Hepatocyte (in vitro differentiated cells): ENCODE results near the gene DDX1. TPM values are rescaled to one million over a fixed set of nuclear protein-coding genes. Genes with fewer than 3 reads are reported as not detected.

Experiments
- DNase-seq: peaks from one replicate; pipeline ENCODE4 v3.0.0-alpha.2; 2016; ENCODE audit warnings: low spot score
- H2AFZ ChIP-seq: fragments of 200-600 bp; sonication (generic); 2 replicates; pipeline ENCODE4 v1.6.0; 2016; ENCODE audit warnings: antibody characterized with exemption, mild to moderate bottlenecking
- H3K27ac ChIP-seq: fragments of 200-600 bp; sonication (generic); 2 replicates; pipeline ENCODE4 v1.5.1; 2016; ENCODE audit warnings: mild to moderate bottlenecking
- H3K27me3 ChIP-seq: fragments of 200-600 bp; sonication (generic); 2 replicates; pipeline ENCODE4 v1.6.1; 2016
- H3K36me3 ChIP-seq: fragments of 200-600 bp; sonication (generic); replicated peaks from 2 replicates; pipeline ENCODE4 v1.5.1; 2016; ENCODE audit warnings: low read depth; ENCODE audit not compliant: insufficient read depth
- H3K4me1 ChIP-seq: fragments of 200-600 bp; sonication (generic); 2 replicates; pipeline ENCODE4 v1.5.1; 2016; ENCODE audit warnings: mild to moderate bottlenecking, moderate library complexity; ENCODE audit not compliant: insufficient read depth
- H3K4me2 ChIP-seq: fragments of 200-600 bp; sonication (generic); 2 replicates; pipeline ENCODE4 v1.6.0; 2016
- H3K4me3 ChIP-seq: fragments of 200-600 bp; sonication (generic); 2 replicates; pipeline ENCODE4 v1.5.1; 2016; ENCODE audit warnings: mild to moderate bottlenecking
- H3K79me2 ChIP-seq: fragments of 200-600 bp; sonication (generic); 2 replicates; pipeline ENCODE4 v1.6.0; 2017; ENCODE audit warnings: mild to moderate bottlenecking
- H3K9me2 ChIP-seq: fragments of 200-600 bp; sonication (generic); replicated peaks from 2 replicates; pipeline ENCODE4 v1.6.0; 2017; ENCODE audit warnings: mild to moderate bottlenecking; ENCODE audit not compliant: insufficient read depth
- H3K9me3 ChIP-seq: fragments of 200-600 bp; sonication (generic); 2 replicates; pipeline ENCODE4 v1.5.1; 2016; ENCODE audit warnings: low read depth, mild to moderate bottlenecking
- H4K20me1 ChIP-seq: fragments of 200-600 bp; sonication (generic); 2 replicates; pipeline ENCODE4 v1.6.0; 2016; ENCODE audit warnings: mild to moderate bottlenecking; ENCODE audit not compliant: insufficient read depth, poor library complexity, severe bottlenecking
- EZH2 ChIP-seq: fragments of 200-600 bp; sonication (generic); IDR thresholded peaks from 2 replicates; pipeline ENCODE4 v1.6.1; 2016; ENCODE audit warnings: antibody characterized with exemption, mild to moderate bottlenecking, borderline replicate concordance
- EZH2phosphoT487 ChIP-seq: fragments of 200-600 bp; sonication (generic); IDR thresholded peaks from one replicate; pipeline ENCODE4 v1.6.1; 2018; ENCODE audit warnings: antibody characterized with exemption, mild to moderate bottlenecking, low read depth, moderate library complexity; ENCODE audit not compliant: unreplicated experiment, severe bottlenecking
- WGBS: methylation state at CpG from one replicate; pipeline ENCODE4 v1.1.6; 2016; ENCODE audit warnings: low lambda C conversion rate; ENCODE audit errors: missing lambda C conversion rate; 5-methylcytosine and 5-hydroxymethylcytosine counted together
- polyA plus RNA-seq: library from polyadenylated mRNA; unstranded; fragments of >200 nt; fragmentation: Nextera tagmentation; extraction: Ambion mirVana; gene quantifications from 2 replicates; pipeline ENCODE4 v1.2.1, GENCODE V29; 2016
- total RNA-seq: library from RNA; depleted of rRNA; stranded (reverse); fragments of >200 nt; gene quantifications from 2 replicates; pipeline ENCODE4 v1.2.3, GENCODE V29; 2014
- TF ChIP-seq, protein P1 (sequence below): fragments of 200-600 bp; sonication (generic); IDR thresholded peaks from 2 replicates; pipeline ENCODE4 v1.5.1; 2016; ENCODE audit warnings: antibody characterized with exemption, mild to moderate bottlenecking; ENCODE audit not compliant: poor library complexity

Gene DDX1
- total and polyA plus RNA-seq, 2 experiments from 2014 or later = 70.2 to 76.2 TPM

DNA sequence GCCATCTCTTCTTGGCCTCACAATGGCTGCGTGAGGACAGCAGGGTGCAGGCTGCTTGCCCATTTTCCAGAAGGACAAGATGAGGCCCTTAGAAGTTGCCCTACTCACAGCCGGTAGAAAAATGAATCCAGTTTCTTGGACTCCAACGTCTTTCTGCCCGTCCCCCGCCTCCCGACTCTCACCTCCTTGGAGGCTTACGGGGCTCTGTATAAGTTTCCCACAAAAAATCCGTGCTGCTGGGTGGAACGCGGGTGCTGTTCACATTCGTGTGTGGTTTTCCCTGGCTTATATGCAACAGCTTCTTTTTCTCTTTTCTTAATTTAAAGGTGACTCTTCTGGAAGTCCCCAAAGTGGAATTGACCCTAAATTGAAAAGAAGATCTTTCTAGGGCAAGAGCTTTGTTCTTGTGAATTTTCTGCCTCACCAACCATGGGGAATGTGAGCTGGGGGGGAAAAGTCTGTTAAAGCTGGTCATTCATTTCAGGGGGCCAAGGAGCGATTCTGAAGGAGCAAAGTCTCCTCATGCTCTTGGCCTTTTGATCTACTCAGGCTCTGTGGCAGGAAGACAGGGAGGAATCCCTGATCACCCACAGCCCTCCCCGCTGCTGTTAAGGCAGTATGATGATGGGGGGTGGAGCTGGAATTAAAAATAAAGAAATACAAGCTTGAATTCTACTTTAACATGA, 51.3 kb downstream of the DDX1 start:
- DNase-seq = no peak
- TF ChIP-seq EZH2 = no peak
- no peak for TF ChIP-seq EZH2phosphoT487
- TF ChIP-seq, protein P1, sequence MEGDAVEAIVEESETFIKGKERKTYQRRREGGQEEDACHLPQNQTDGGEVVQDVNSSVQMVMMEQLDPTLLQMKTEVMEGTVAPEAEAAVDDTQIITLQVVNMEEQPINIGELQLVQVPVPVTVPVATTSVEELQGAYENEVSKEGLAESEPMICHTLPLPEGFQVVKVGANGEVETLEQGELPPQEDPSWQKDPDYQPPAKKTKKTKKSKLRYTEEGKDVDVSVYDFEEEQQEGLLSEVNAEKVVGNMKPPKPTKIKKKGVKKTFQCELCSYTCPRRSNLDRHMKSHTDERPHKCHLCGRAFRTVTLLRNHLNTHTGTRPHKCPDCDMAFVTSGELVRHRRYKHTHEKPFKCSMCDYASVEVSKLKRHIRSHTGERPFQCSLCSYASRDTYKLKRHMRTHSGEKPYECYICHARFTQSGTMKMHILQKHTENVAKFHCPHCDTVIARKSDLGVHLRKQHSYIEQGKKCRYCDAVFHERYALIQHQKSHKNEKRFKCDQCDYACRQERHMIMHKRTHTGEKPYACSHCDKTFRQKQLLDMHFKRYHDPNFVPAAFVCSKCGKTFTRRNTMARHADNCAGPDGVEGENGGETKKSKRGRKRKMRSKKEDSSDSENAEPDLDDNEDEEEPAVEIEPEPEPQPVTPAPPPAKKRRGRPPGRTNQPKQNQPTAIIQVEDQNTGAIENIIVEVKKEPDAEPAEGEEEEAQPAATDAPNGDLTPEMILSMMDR = no peak
- no peak overlapping the region for H2AFZ ChIP-seq
- no peak overlapping the region for H3K4me3 ChIP-seq
- H3K4me2 ChIP-seq = no peak overlapping the region
- H4K20me1 ChIP-seq = no peaks in the 10 kb centered on the region
- H3K27ac ChIP-seq = no peak overlapping the region
- no peaks in the 10 kb centered on the region for H3K27me3 ChIP-seq
- H3K9me3 ChIP-seq = peaks cover 6% of the 10 kb centered on the region
- H3K79me2 ChIP-seq = no peaks in the 10 kb centered on the region
- no peaks in the 10 kb centered on the region for H3K9me2 ChIP-seq
- no peaks in the 10 kb centered on the region for H3K36me3 ChIP-seq
- no peaks in the 10 kb centered on the region for H3K4me1 ChIP-seq
- WGBS = 89% methylated on average over 13 of the region's 13 CpGs

DNA sequence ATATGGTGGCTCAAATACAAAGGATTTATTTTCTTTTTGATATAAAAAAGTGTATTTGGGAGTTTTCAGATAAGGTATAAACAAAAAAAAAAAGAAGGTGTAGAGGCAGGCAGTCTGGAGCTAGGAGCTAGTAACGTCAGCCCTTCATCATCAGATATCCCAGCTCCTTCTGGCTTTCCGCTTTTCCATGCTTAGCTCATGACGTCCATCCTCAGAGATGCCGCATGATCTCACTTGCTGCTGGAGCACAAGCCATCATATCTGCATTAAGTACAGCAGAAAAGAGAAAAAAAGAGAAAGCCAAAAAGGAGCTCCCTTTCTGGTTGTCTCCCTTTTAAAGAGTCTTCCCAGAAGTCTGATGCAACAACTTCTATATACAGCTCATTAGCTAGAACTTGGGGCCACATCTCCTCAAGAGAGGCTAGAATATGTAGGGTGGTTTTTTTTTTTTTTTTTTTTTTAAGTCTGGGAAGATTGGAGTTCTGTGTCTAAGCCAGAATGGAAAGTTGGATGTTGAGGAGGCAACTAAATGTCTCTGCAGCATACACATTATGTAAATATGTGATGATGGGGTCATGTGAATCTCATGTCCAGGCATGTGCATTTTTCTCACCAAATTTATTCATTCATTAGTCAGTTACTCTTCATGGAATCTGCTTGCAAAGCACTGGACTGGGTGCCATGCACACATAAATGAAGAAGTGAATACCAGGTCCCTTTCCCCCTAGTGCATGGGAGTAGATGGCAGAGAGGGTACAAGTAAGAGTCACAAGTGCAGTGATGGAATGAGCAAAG, 52.3 kb downstream of the DDX1 start:
- Histone ChIP-seq H3K9me3 (peaks cover 6% of the 10 kb centered on the region), H2AFZ (no peak overlapping the region), H3K27ac (no peak overlapping the region), H3K36me3 (no peaks in the 10 kb centered on the region), H3K27me3 (no peaks in the 10 kb centered on the region), H3K4me3 (no peak overlapping the region), H3K4me2 (no peak overlapping the region), H3K79me2 (no peaks in the 10 kb centered on the region), H3K4me1 (no peaks in the 10 kb centered on the region), H3K9me2 (no peaks in the 10 kb centered on the region), H4K20me1 (no peaks in the 10 kb centered on the region)
- WGBS = 81% methylated on average over 4 of the region's 4 CpGs
- DNase-seq = no peak
- TF ChIP-seq EZH2phosphoT487 (no peak), EZH2 (no peak)
- TF ChIP-seq, protein P1 = no peak

DNA sequence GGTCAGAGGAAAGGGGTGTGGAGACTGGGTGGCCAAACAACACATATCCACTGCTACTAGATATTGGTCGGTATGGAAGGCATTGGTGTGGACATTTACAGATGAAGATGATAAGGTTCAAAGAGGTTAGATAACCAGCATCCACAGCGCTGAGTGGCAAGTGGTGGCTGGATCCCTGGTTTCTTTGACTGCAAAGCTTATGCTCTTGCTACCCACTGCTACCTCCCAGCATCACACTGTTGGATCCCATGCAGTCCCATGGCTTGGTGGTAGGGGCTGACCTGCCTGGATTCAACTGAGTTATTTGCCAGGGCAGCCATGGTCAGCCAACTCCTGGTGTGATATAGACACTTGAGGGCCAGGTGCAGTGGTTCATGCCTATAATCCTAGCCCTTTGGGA, 53.6 kb downstream of the DDX1 start:
- H3K4me1 ChIP-seq = no peaks in the 10 kb centered on the region
- H3K9me2 ChIP-seq = no peaks in the 10 kb centered on the region
- DNase-seq = no peak
- no peaks in the 10 kb centered on the region for H4K20me1 ChIP-seq
- TF ChIP-seq, protein P1 = no peak
- TF ChIP-seq EZH2 = no peak
- no peak for TF ChIP-seq EZH2phosphoT487
- peaks cover 6% of the 10 kb centered on the region for H3K9me3 ChIP-seq
- no peaks in the 10 kb centered on the region for H3K27me3 ChIP-seq
- H3K4me3 ChIP-seq = no peak overlapping the region
- no peak overlapping the region for H3K4me2 ChIP-seq
- no peak overlapping the region for H3K27ac ChIP-seq
- H3K79me2 ChIP-seq = no peaks in the 10 kb centered on the region
- 78% methylated on average over 2 of the region's 2 CpGs for WGBS
- H2AFZ ChIP-seq = no peak overlapping the region
- no peaks in the 10 kb centered on the region for H3K36me3 ChIP-seq
